Stimulated activated CD8-positive, alpha-beta memory T cell treated with anti-CD3 and anti-CD28 coated beads, Interleukin-15, amount 100 ng/mL, for 4 hours (primary cell): ENCODE data around the gene CPTP.
A peak's percentile ranks its signal among the peaks of the same experiment; 100 is the strongest.

Experiments used
- DNase-seq, 2 donors: peaks; one replicate each; pipeline ENCODE4 v3.0.0-alpha.2; 2020; ENCODE audit warnings: low read depth in 2 of 2

CPTP gene

GRCh38 chr1:1292442-1292779, 32.2 kb upstream of the CPTP start:
- no peak for DNase-seq

- no peak for DNase-seq
These were observed 31.8 kb upstream of the CPTP start for GRCh38 chr1:1292851-1293250.

GRCh38 chr1:1293263-1294249, 31.0 kb upstream of the CPTP start:
- DNase-seq = no peak

- no peak for DNase-seq
These were observed 30.2 kb upstream of the CPTP start for GRCh38 chr1:1294250-1294890.

GRCh38 chr1:1295154-1295923, 29.3 kb upstream of the CPTP start:
- DNase-seq = no peak

GRCh38 chr1:1296070-1297061, 28.2 kb upstream of the CPTP start:
- no peak for DNase-seq

- no peak for DNase-seq
These were observed 26.7 kb upstream of the CPTP start for GRCh38 chr1:1297802-1298424.

GRCh38 chr1:1298861-1299685, 25.5 kb upstream of the CPTP start:
- DNase-seq = no peak

- no peak for DNase-seq
These were observed 24.8 kb upstream of the CPTP start for GRCh38 chr1:1299686-1300351.

- no peak for DNase-seq
These were observed 24.3 kb upstream of the CPTP start for GRCh38 chr1:1300352-1300739.

GRCh38 chr1:1302006-1302430, 22.6 kb upstream of the CPTP start:
- no peak for DNase-seq

GRCh38 chr1:1302951-1303509, 21.6 kb upstream of the CPTP start:
- DNase-seq = no peak

- DNase-seq = no peak
These were observed 20.9 kb upstream of the CPTP start for GRCh38 chr1:1303736-1304135.

GRCh38 chr1:1304331-1305299, 20.0 kb upstream of the CPTP start:
- no peak for DNase-seq

GRCh38 chr1:1305300-1306069, 19.1 kb upstream of the CPTP start:
- peak; percentile 66 to 67 for DNase-seq

GRCh38 chr1:1306070-1306660, 18.4 kb upstream of the CPTP start:
- DNase-seq = no peak
